Measurements from ENCODE around the gene SLC25A46.
A peak's percentile ranks its signal among the peaks of the same experiment; 100 is the strongest.
"Not testable (repeated sequence)": the region's sequence is repeated elsewhere in the genome, so short reads cannot be mapped to it uniquely, and the experiment has no call there.

SLC25A46 gene

DNA sequence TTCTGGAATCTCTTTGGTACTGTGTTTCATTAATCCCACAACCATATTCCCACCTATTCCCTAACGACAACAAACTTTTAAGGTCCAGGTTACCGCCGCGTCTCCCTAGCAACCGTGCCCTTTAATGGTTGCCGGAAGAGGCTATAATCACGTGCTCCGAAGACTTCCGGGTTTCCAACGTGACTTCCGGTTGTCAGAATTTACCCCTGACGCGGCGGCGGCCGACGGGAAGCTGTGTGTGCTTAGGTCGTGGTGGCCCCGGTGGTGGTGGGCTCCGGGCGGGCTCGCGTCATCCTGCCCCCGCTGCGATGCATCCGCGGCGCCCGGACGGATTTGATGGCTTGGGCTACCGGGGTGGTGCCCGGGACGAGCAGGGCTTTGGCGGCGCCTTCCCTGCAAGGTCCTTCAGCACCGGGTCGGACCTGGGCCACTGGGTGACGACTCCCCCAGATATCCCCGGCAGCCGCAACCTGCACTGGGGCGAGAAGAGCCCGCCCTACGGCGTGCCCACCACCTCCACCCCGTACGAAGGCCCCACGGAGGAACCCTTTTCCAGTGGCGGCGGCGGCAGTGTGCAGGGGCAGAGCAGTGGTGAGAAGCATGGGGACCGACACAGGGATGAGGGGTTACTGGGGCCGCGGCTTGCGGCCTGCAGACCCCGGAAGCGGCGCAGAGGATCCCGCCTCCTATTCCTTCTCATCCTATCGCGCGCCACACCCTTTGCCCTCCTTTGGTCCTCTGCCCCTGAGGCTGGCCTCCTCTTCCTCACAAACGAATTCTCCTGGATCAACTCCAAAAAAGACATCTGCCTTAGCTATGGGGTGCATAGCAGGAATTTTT, at the start of gene SLC25A46:
TSS of gene SLC25A46 (plus strand) at position 196 of the 840 bp plus-strand sequence. CDS start at position 309, 113 bp downstream.
- peak; percentile 89 for DNase-seq

DNA sequence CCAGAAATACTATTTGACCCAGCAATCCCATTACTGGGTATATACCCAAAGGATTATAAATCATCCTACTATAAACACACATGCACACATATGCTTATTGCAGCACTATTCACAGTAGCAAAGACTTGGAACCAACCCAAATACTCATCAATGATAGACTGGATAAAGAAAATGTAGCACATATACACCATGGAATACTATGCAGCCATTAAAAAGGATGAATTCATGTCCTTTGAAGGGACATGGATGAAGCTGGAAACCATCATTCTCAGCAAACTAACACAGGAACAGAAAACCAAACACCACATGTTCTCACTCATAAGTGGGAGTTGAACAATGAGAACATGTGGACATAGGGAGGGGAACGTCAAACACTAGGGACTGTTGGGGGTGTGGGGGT, 48.2 kb upstream of the SLC25A46 start:
- not testable (repeated sequence) for DNase-seq

GRCh38 chr5:110692669-110693068, 46.1 kb upstream of the SLC25A46 start:
- not testable (repeated sequence) for DNase-seq

GRCh38 chr5:110702300-110702699, 36.5 kb upstream of the SLC25A46 start:
- DNase-seq, result no peak

DNA sequence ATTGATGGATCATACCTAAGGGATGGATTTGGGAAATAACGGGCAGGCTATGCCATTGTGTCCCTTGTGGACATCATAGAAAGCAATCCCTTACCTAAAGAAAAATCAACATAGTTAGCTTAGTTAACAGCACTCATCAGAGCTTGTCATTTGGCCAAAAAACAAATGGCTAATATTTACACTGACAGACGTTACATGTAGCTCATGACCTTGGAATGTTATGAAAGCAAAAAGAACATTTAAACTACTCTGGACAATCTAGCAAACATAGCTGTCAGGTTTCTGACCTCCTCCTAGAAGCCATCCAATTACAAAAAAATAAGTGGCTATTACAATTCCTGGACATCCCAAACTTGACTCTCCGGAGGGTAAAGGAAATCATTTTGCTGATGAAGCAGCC, 36.1 kb upstream of the SLC25A46 start:
- no peak for DNase-seq

DNA sequence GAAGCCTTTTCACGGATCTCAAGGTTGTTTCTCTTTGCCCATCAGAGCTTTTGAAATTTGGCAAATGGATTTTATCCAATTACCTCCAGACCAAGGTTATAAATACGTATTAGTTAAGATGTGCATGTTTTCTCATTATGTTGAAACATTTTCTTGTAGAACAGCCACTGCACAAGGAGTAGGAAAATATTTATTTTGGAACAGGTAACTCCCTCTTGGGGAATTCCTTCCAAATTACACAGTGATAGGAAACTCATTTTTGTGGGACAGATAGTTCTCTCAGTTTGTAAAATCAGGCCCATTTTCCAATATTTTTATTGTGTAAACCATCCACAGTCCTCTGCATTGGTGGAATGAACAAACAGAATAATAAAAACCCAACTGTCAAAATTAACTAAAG, 35.3 kb upstream of the SLC25A46 start:
- no peak for DNase-seq

DNA sequence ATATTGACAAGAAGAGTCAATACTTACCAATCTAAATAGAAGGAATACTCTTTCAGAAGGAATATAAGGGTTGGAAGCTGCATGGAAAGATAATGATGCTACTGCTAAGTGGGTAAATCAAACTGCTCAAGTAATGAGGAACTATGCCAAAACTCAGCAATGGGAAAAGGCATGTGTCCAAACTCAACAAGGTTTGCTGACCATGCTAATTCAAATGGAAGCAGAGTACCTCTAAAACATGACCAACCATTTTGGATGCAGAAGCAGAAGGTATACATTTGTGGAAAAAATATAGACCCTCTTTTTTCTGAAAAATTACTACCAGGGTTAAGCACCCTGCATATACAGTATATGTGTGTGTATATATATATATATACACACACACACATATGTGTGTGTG, 33.5 kb upstream of the SLC25A46 start:
- no peak for DNase-seq

- DNase-seq, result no peak
Observed at GRCh38 chr5:110707260-110707844, 31.5 kb upstream of the SLC25A46 start.

DNA sequence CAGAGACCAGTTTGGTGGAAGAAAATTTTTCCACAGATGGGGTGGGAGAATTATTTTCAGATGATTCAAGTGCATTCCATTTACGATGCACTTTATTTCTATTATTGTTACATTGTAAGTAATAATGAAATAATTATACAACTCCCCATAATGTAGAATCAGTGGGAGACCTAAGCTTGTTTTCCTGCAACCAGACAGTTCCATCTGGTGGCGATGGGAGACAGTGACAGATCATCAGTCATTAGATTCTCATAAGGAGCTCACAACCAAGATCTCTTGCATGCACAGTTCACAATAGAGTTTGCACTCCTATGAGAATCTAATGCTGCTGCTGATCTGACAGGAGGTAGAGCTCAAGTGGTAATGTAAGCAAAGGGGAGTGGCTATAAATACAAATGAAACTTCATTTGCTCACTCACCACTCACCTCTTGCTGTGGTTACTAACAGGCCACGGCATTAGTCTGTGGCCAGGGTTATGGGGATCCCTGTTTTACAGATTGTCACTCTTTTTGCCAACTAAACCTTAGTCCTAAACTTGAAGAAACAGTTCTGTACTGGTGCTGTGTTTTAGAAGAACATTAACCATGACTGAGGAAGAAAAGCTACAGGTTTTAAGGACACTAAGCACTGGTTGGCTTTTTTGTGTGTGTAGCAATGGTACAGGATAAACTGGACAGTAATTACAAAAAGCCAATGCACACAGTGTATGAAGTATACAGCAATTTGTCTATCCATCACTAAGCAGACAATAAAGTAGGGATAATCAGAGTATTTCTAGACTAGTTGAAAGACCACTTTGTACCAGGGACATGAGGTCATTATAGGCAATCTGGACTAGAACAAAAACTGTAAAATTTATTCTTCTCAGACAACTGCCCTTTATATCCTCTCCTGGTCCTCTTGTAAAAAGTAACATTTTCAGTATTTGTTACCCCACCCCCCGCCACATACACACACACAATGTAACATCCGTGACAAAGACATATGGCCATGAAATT, 22.3 kb upstream of the SLC25A46 start:
- DNase-seq, result no peak

DNA sequence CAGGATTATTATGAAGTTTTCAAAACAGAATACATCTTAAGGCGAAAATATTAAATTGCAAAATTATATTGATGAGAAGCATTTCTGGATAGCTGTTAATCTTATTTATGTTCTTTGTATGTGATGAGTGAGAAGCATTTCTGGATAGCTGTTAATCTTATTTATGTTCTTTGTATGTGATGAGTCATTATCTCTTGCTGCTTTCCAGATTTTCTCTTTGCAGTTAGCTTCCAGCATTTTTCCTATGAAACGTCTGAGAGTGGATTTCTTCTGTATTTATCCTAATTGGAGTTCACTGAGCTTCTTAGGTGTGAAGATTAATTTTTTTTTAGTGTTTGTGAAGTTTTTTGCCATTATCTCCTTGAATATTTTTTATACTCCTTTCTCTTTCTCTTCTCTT, 20.5 kb upstream of the SLC25A46 start:
- no peak for DNase-seq

DNA sequence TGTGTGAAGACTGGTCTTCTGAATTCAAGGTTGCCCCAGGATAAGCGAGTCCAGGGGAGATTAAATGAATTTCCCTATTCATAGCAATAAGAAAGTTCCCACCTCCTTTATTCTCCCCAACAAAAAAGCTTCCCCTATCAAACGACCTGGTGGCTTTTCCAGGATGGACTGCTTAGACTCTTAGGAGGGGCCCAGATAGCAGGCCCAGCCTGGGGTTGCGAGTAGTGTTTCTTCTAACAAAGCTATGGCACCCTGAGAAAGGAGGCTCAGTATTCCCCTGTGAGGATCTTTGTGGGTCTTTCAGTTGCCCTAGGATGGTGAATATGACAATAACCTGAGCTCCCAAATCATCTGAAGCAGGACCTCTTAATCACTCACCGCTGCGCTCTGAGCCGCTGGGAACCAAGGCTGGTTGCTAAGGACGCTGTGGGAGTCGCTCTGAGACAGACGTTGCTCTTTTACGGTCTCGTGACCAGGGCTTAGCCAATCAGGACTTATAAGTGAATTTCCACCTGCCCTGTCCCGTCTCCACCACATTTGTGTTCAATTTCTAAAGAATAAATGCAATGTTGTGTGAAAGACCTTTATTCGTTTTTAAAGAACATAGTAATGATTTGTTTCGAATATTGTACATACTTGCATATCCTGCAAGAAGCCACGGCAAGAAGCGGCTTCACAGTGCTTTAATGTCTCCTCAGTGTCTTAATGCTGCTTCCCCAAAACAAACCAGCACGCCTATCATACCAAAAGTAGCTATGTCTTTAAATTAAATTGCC, 12.4 kb upstream of the SLC25A46 start, which contains the start of gene TMEM232:
TSS of gene TMEM232 (minus strand) at position 423 of the 776 bp plus-strand sequence. CDS start 59,319 bp downstream, outside the sequence.
- DNase-seq, result peak; percentile 82

- DNase-seq, result peak; percentile 16
Observed at GRCh38 chr5:110727025-110727314, 11.8 kb upstream of the SLC25A46 start.

GRCh38 chr5:110731499-110731898, 7.3 kb upstream of the SLC25A46 start:
- DNase-seq, result not testable (repeated sequence)

DNA sequence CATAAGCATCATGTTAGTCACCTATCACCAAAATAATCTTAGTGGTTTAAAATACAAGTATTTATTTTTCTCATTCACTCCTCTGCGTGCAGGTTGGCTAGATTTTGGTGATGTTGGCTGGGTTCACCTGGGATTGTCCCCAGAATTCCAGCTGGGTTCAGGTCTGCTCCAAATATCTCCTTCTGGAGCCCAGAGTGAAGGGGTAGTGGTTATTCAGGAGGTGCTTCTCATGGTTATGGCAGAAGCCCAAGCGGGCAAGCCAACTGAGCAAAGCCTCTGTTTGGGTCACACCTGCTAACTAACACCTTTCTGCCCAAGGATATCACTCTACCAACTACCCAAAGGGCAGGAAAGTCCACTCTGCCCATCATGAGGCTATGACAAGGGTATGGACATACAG, 4.7 kb upstream of the SLC25A46 start:
- DNase-seq, result no peak

DNA sequence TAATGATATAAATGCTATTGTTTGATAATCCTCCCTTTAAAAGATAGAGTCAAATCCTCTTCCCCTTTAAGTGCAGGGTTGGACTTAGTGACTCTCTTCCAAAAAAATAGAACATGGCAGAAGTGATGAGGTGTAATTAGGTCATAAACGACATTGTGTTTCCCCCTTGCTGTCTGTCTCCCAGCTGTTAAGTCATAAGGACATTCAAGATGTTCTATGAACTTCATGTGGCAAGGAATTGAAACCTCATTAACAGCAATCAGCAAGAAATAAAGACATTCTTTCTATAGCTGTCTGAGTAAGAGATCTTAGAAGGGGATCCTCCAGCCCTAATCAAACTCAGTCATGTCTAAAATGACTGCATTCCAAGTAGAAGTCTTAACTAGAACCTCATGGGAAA, 3.3 kb upstream of the SLC25A46 start:
- DNase-seq, result no peak

GRCh38 chr5:110736753-110737152, 2.1 kb upstream of the SLC25A46 start:
- no peak for DNase-seq

GRCh38 chr5:110738503-110738811, 350 bp upstream of the SLC25A46 start:
- DNase-seq, result no peak

- peak; percentile 78 for DNase-seq
Observed at GRCh38 chr5:110751902-110752762, 13.3 kb downstream of the SLC25A46 start.

GRCh38 chr5:110752953-110753352, 14.1 kb downstream of the SLC25A46 start:
- DNase-seq, result peak; percentile 16

DNA sequence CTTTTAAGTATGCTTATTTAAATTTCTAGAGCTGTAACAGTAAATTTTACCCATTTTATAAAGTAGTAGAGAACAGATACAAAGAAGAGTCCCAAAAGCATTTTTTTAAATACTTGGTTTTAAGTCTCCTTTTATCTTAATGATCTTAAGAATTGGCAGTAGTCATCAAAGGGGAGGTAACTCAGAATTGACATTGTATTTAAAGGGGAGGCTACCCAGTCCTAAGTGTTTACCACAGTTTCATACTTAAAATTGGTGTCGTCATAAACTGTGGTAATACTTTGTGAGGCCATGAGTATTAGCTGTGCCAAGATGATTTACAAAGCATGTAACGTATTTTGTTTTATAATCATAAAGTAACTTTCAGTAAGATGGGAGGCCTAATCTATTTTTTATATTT, 14.8 kb downstream of the SLC25A46 start:
- DNase-seq, result peak; percentile 39

GRCh38 chr5:110754181-110754580, 15.4 kb downstream of the SLC25A46 start:
- no peak for DNase-seq
